MM.1S (cell line): ENCODE measurements around the gene KCNJ5.

Experiments used
- DNase-seq: peaks from one replicate; pipeline ENCODE4 v3.0.0-alpha.2; 2015
- H2AFZ ChIP-seq: fragments of 300-600 bp; sonication (generic); 2 replicates; pipeline ENCODE4 v1.6.0; 2016; ENCODE audit warnings: antibody characterized with exemption, low read length
- H3F3A ChIP-seq: fragments of 300-600 bp; sonication (generic); 2 replicates; pipeline ENCODE4 v1.6.1; 2016; ENCODE audit warnings: mild to moderate bottlenecking, antibody characterized with exemption, low read length, moderate library complexity, mixed read lengths; ENCODE audit not compliant: insufficient read depth
- H3K27ac ChIP-seq: fragments of 300-600 bp; sonication (generic); 2 replicates; pipeline ENCODE4 v1.5.1; 2016; ENCODE audit warnings: mild to moderate bottlenecking, low read length
- H3K27me3 ChIP-seq: fragments of 300-600 bp; sonication (generic); replicated peaks from 2 replicates; pipeline ENCODE4 v1.6.0; 2016; ENCODE audit warnings: low read length; ENCODE audit not compliant: insufficient read depth
- H3K36me3 ChIP-seq: fragments of 300-600 bp; sonication (generic); replicated peaks from 2 replicates; pipeline ENCODE4 v1.6.1; 2016; ENCODE audit warnings: mild to moderate bottlenecking, low read length, mixed read lengths; ENCODE audit not compliant: insufficient read depth
- H3K4me1 ChIP-seq: fragments of 300-600 bp; sonication (generic); 2 replicates; pipeline ENCODE4 v1.6.1; 2016; ENCODE audit warnings: low read length, mixed read lengths
- H3K4me2 ChIP-seq: fragments of 300-600 bp; sonication (generic); 2 replicates; pipeline ENCODE4 v1.6.0; 2016; ENCODE audit warnings: low read depth, low read length
- H3K4me3 ChIP-seq: fragments of 300-600 bp; sonication (generic); 2 replicates; pipeline ENCODE4 v1.5.1; 2016; ENCODE audit warnings: low read length, mixed read lengths
- H3K79me2 ChIP-seq: fragments of 300-600 bp; sonication (generic); 2 replicates; pipeline ENCODE4 v1.6.1; 2016; ENCODE audit warnings: mixed run types, low read length, mixed read lengths
- H3K9ac ChIP-seq: fragments of 300-600 bp; sonication (generic); 2 replicates; pipeline ENCODE4 v1.6.1; 2016; ENCODE audit warnings: low read length, mixed read lengths
- H3K9me2 ChIP-seq: fragments of 300-600 bp; sonication (generic); replicated peaks from 2 replicates; pipeline ENCODE4 v1.6.1; 2016; ENCODE audit warnings: mild to moderate bottlenecking, low read length, mixed read lengths; ENCODE audit not compliant: insufficient read depth
- H3K9me3 ChIP-seq: fragments of 300-600 bp; sonication (generic); replicated peaks from 2 replicates; pipeline ENCODE4 v1.6.1; 2016; ENCODE audit warnings: mild to moderate bottlenecking, low read length, mixed read lengths; ENCODE audit not compliant: insufficient read depth
- H4K20me1 ChIP-seq: fragments of 300-600 bp; sonication (generic); 2 replicates; pipeline ENCODE4 v1.6.1; 2016; ENCODE audit warnings: mild to moderate bottlenecking, low read length, moderate library complexity, mixed read lengths; ENCODE audit not compliant: insufficient read depth
- CTCF ChIP-seq: fragments of 300-600 bp; sonication (generic); IDR thresholded peaks from 2 replicates; pipeline ENCODE4 v1.5.1; 2016; ENCODE audit warnings: antibody characterized with exemption, low read length, mixed read lengths
- EZH2 ChIP-seq: fragments of 300-600 bp; sonication (generic); optimal IDR thresholded peaks from 2 replicates; pipeline ENCODE3; 2017; ENCODE audit warnings: low read depth, mild to moderate bottlenecking, antibody characterized with exemption, low read length, mixed read lengths
- EZH2phosphoT487 ChIP-seq: fragments of 300-600 bp; sonication (generic); IDR thresholded peaks from 2 replicates; pipeline ENCODE4 v1.6.1; 2018; ENCODE audit warnings: antibody characterized with exemption, low read length

The KCNJ5 gene

GRCh38 chr11:128901653-128902514 is 10.7 kb downstream of the KCNJ5 start:
- no peak for DNase-seq
- Histone ChIP-seq H3F3A (no peaks in the 10 kb centered on the region), H2AFZ (no peak overlapping the region), H3K4me1 (no peaks in the 10 kb centered on the region), H3K9ac (no peak overlapping the region), H4K20me1 (no peaks in the 10 kb centered on the region), H3K36me3 (no peaks in the 10 kb centered on the region), H3K9me3 (no peaks in the 10 kb centered on the region), H3K27ac (no peak overlapping the region), H3K9me2 (no peaks in the 10 kb centered on the region), H3K4me2 (no peak overlapping the region), H3K79me2 (no peaks in the 10 kb centered on the region), H3K4me3 (no peak overlapping the region), H3K27me3 (no peaks in the 10 kb centered on the region; the same call in 1 of the 2 replicates)
- TF ChIP-seq EZH2phosphoT487 (no peak), EZH2 (no peak), CTCF (no peak)

DNA sequence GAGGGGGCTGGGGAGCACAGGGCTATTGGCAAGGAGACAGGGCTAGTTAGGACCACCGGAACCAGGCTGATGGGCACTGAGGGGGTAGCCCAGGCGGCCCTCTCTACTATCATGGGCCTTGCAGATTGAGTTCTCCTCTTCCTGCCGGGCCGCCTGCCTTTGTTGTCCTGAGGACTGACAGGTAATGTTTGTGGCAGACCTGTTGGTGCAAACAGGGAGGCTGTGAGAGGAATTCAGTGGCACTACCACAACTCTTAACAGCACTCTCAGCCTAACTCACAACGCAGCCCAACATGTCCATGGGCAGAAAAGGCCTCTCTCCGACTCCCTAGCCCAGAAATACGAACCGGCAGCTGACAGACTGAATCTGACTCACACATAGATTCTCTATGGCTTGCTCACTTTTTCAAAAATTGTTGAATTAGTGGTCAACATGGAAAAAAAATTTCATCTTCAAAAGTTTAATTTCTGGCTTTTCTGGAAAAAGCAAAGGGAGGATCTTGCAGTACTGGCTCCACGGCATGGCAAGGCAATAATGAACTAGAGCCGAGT is 11.4 kb downstream of the KCNJ5 start:
- no peak overlapping the region for H3K9ac ChIP-seq
- no peak for TF ChIP-seq EZH2
- TF ChIP-seq EZH2phosphoT487 = no peak
- TF ChIP-seq CTCF = no peak
- H3K27me3 ChIP-seq = no peaks in the 10 kb centered on the region; the same call in 1 of the 2 replicates
- H3K27ac ChIP-seq = no peak overlapping the region
- no peak overlapping the region for H2AFZ ChIP-seq
- no peaks in the 10 kb centered on the region for H3K36me3 ChIP-seq
- no peaks in the 10 kb centered on the region for H3K9me3 ChIP-seq
- no peak overlapping the region for H3K4me3 ChIP-seq
- no peaks in the 10 kb centered on the region for H3F3A ChIP-seq
- no peaks in the 10 kb centered on the region for H3K79me2 ChIP-seq
- no peak for DNase-seq
- H3K9me2 ChIP-seq = no peaks in the 10 kb centered on the region
- no peaks in the 10 kb centered on the region for H4K20me1 ChIP-seq
- H3K4me2 ChIP-seq = no peak overlapping the region
- H3K4me1 ChIP-seq = no peaks in the 10 kb centered on the region

GRCh38 chr11:128903248-128904061 is 12.3 kb downstream of the KCNJ5 start:
- Histone ChIP-seq H3K4me1 (no peaks in the 10 kb centered on the region), H3K9me3 (no peaks in the 10 kb centered on the region), H3K4me3 (no peak overlapping the region), H3K4me2 (no peak overlapping the region), H2AFZ (no peak overlapping the region), H3K9me2 (no peaks in the 10 kb centered on the region), H3K9ac (no peak overlapping the region), H4K20me1 (no peaks in the 10 kb centered on the region), H3K27me3 (no peaks in the 10 kb centered on the region; the same call in 1 of the 2 replicates), H3F3A (no peaks in the 10 kb centered on the region), H3K79me2 (no peaks in the 10 kb centered on the region), H3K36me3 (no peaks in the 10 kb centered on the region), H3K27ac (no peak overlapping the region)
- TF ChIP-seq CTCF (no peak), EZH2 (no peak), EZH2phosphoT487 (no peak)
- no peak for DNase-seq
